Measurements from ENCODE around the gene ABL2.
A peak's percentile ranks its signal among the peaks of the same experiment; 100 is the strongest.
"Not testable (repeated sequence)": the region's sequence is repeated elsewhere in the genome, so short reads cannot be mapped to it uniquely, and the experiment has no call there.

ABL2 gene

GRCh38 chr1:179144626-179145025 lies 84.9 kb downstream of the ABL2 start:
- peaks cover 0 to 5% (median 0%) of the 10 kb centered on the region in 5 donors for H3K36me3 ChIP-seq (ENCODE audit: control insufficient read depth in 5 of 5, insufficient read depth in 5 of 5, low read length in 5 of 5)
- no peak overlapping the region for H3K4me3 ChIP-seq (ENCODE audit: low read depth in 1 of 5, low read length in 5 of 5)
- no peak overlapping the region for H3K27ac ChIP-seq (ENCODE audit: low read depth, low read length)
- H3K9ac ChIP-seq (ENCODE audit: low read length in 5 of 5), result no peak overlapping the region
- H3K27me3 ChIP-seq (ENCODE audit: control insufficient read depth in 5 of 5, insufficient read depth in 4 of 5, low read length in 5 of 5), result no peaks in the 10 kb centered on the region
- H3K4me1 ChIP-seq (ENCODE audit: control insufficient read depth in 5 of 5, insufficient read depth in 5 of 5, low read length in 5 of 5), result peaks cover 0 to 16% (median 4%) of the 10 kb centered on the region in 5 donors
- H3K9me3 ChIP-seq (ENCODE audit: control insufficient read depth in 5 of 5, low read length in 5 of 5), result no peaks in the 10 kb centered on the region

- Histone ChIP-seq H3K27me3 (ENCODE audit: control insufficient read depth in 5 of 5, insufficient read depth in 4 of 5, low read length in 5 of 5) (no peaks in the 10 kb centered on the region), H3K9me3 (ENCODE audit: control insufficient read depth in 5 of 5, low read length in 5 of 5) (no peaks in the 10 kb centered on the region), H3K36me3 (ENCODE audit: control insufficient read depth in 5 of 5, insufficient read depth in 5 of 5, low read length in 5 of 5) (peaks cover 0 to 5% (median 0%) of the 10 kb centered on the region in 5 donors), H3K4me3 (ENCODE audit: low read depth in 1 of 5, low read length in 5 of 5) (no peak overlapping the region), H3K4me1 (ENCODE audit: control insufficient read depth in 5 of 5, insufficient read depth in 5 of 5, low read length in 5 of 5) (peaks cover 0 to 16% (median 4%) of the 10 kb centered on the region in 5 donors), H3K27ac (ENCODE audit: low read depth, low read length) (no peak overlapping the region), H3K9ac (ENCODE audit: low read length in 5 of 5) (peak overlapping the region in 1 of 5 donors; percentile 15)
Measured at GRCh38 chr1:179143322-179143721, 86.2 kb downstream of the ABL2 start.

- Histone ChIP-seq H3K4me3 (ENCODE audit: low read depth in 1 of 5, low read length in 5 of 5) (peak overlapping the region; percentile 55 to 74 (median 62)), H3K36me3 (ENCODE audit: control insufficient read depth in 5 of 5, insufficient read depth in 5 of 5, low read length in 5 of 5) (peaks cover 0 to 5% (median 0%) of the 10 kb centered on the region in 5 donors), H3K27me3 (ENCODE audit: control insufficient read depth in 5 of 5, insufficient read depth in 4 of 5, low read length in 5 of 5) (no peaks in the 10 kb centered on the region), H3K9me3 (ENCODE audit: control insufficient read depth in 5 of 5, low read length in 5 of 5) (no peaks in the 10 kb centered on the region), H3K9ac (ENCODE audit: low read length in 5 of 5) (peak overlapping the region; percentile 18 to 85 (median 74)), H3K27ac (ENCODE audit: low read depth, low read length) (peak overlapping the region; percentile 93), H3K4me1 (ENCODE audit: control insufficient read depth in 5 of 5, insufficient read depth in 5 of 5, low read length in 5 of 5) (peaks cover 0 to 16% (median 5%) of the 10 kb centered on the region in 5 donors)
Measured at GRCh38 chr1:179142889-179143299, 86.6 kb downstream of the ABL2 start.

- H3K36me3 ChIP-seq (ENCODE audit: control insufficient read depth in 5 of 5, insufficient read depth in 5 of 5, low read length in 5 of 5), result no peaks in the 10 kb centered on the region
- H3K4me3 ChIP-seq (ENCODE audit: low read depth in 1 of 5, low read length in 5 of 5), result peak overlapping the region; percentile 10 to 74 (median 62)
- no peaks in the 10 kb centered on the region for H3K27me3 ChIP-seq (ENCODE audit: control insufficient read depth in 5 of 5, insufficient read depth in 4 of 5, low read length in 5 of 5)
- peak overlapping the region in 3 of 5 donors; percentile 58 to 77 (median 74) for H3K9ac ChIP-seq (ENCODE audit: low read length in 5 of 5)
- H3K27ac ChIP-seq (ENCODE audit: low read depth, low read length), result peak overlapping the region; percentile 93
- H3K9me3 ChIP-seq (ENCODE audit: control insufficient read depth in 5 of 5, low read length in 5 of 5), result no peaks in the 10 kb centered on the region
- peaks cover 0 to 16% (median 9%) of the 10 kb centered on the region in 5 donors for H3K4me1 ChIP-seq (ENCODE audit: control insufficient read depth in 5 of 5, insufficient read depth in 5 of 5, low read length in 5 of 5)
Measured at GRCh38 chr1:179141592-179142251, 87.8 kb downstream of the ABL2 start.

GRCh38 chr1:179138755-179139154 lies 90.7 kb downstream of the ABL2 start:
- H3K4me3 ChIP-seq (ENCODE audit: low read depth in 1 of 5, low read length in 5 of 5); H3K9me3 ChIP-seq (ENCODE audit: control insufficient read depth in 5 of 5, low read length in 5 of 5); H3K9ac ChIP-seq (ENCODE audit: low read length in 5 of 5); H3K36me3 ChIP-seq (ENCODE audit: control insufficient read depth in 5 of 5, insufficient read depth in 5 of 5, low read length in 5 of 5); H3K27me3 ChIP-seq (ENCODE audit: control insufficient read depth in 5 of 5, insufficient read depth in 4 of 5, low read length in 5 of 5); H3K27ac ChIP-seq (ENCODE audit: low read depth, low read length): not testable (repeated sequence)
- peaks cover 0 to 16% (median 9%) of the 10 kb centered on the region in 5 donors for H3K4me1 ChIP-seq (ENCODE audit: control insufficient read depth in 5 of 5, insufficient read depth in 5 of 5, low read length in 5 of 5)

- Histone ChIP-seq H3K4me3 (ENCODE audit: low read depth in 1 of 5, low read length in 5 of 5) (no peak overlapping the region), H3K4me1 (ENCODE audit: control insufficient read depth in 5 of 5, insufficient read depth in 5 of 5, low read length in 5 of 5) (peaks cover 0 to 14% (median 6%) of the 10 kb centered on the region in 5 donors), H3K27me3 (ENCODE audit: control insufficient read depth in 5 of 5, insufficient read depth in 4 of 5, low read length in 5 of 5) (no peaks in the 10 kb centered on the region), H3K9ac (ENCODE audit: low read length in 5 of 5) (no peak overlapping the region), H3K27ac (ENCODE audit: low read depth, low read length) (no peak overlapping the region), H3K36me3 (ENCODE audit: control insufficient read depth in 5 of 5, insufficient read depth in 5 of 5, low read length in 5 of 5) (no peaks in the 10 kb centered on the region), H3K9me3 (ENCODE audit: control insufficient read depth in 5 of 5, low read length in 5 of 5) (no peaks in the 10 kb centered on the region)
Measured at GRCh38 chr1:179137617-179138255, 91.7 kb downstream of the ABL2 start.

- H3K4me1 ChIP-seq (ENCODE audit: control insufficient read depth in 5 of 5, insufficient read depth in 5 of 5, low read length in 5 of 5); H3K4me3 ChIP-seq (ENCODE audit: low read depth in 1 of 5, low read length in 5 of 5); H3K9me3 ChIP-seq (ENCODE audit: control insufficient read depth in 5 of 5, low read length in 5 of 5); H3K9ac ChIP-seq (ENCODE audit: low read length in 5 of 5); H3K27ac ChIP-seq (ENCODE audit: low read depth, low read length); H3K27me3 ChIP-seq (ENCODE audit: control insufficient read depth in 5 of 5, insufficient read depth in 4 of 5, low read length in 5 of 5); H3K36me3 ChIP-seq (ENCODE audit: control insufficient read depth in 5 of 5, insufficient read depth in 5 of 5, low read length in 5 of 5): not testable (repeated sequence)
Measured at GRCh38 chr1:179135707-179136106, 93.8 kb downstream of the ABL2 start.

- H3K9me3 ChIP-seq (ENCODE audit: control insufficient read depth in 5 of 5, low read length in 5 of 5); H3K4me3 ChIP-seq (ENCODE audit: low read depth in 1 of 5, low read length in 5 of 5); H3K9ac ChIP-seq (ENCODE audit: low read length in 5 of 5); H3K36me3 ChIP-seq (ENCODE audit: control insufficient read depth in 5 of 5, insufficient read depth in 5 of 5, low read length in 5 of 5); H3K27ac ChIP-seq (ENCODE audit: low read depth, low read length); H3K27me3 ChIP-seq (ENCODE audit: control insufficient read depth in 5 of 5, insufficient read depth in 4 of 5, low read length in 5 of 5); H3K4me1 ChIP-seq (ENCODE audit: control insufficient read depth in 5 of 5, insufficient read depth in 5 of 5, low read length in 5 of 5): not testable (repeated sequence)
Measured at GRCh38 chr1:179135168-179135567, 94.3 kb downstream of the ABL2 start.

- H3K4me3 ChIP-seq (ENCODE audit: low read depth in 1 of 5, low read length in 5 of 5), result peak overlapping the region; percentile 47 to 69 (median 56)
- H3K4me1 ChIP-seq (ENCODE audit: control insufficient read depth in 5 of 5, insufficient read depth in 5 of 5, low read length in 5 of 5), result peaks cover 2 to 18% (median 11%) of the 10 kb centered on the region in 5 donors
- peak overlapping the region in 1 of 5 donors; percentile 12 for H3K9ac ChIP-seq (ENCODE audit: low read length in 5 of 5)
- no peaks in the 10 kb centered on the region for H3K27me3 ChIP-seq (ENCODE audit: control insufficient read depth in 5 of 5, insufficient read depth in 4 of 5, low read length in 5 of 5)
- H3K36me3 ChIP-seq (ENCODE audit: control insufficient read depth in 5 of 5, insufficient read depth in 5 of 5, low read length in 5 of 5), result peaks cover 0 to 14% (median 7%) of the 10 kb centered on the region in 5 donors
- H3K27ac ChIP-seq (ENCODE audit: low read depth, low read length), result peak overlapping the region; percentile 31
- no peaks in the 10 kb centered on the region for H3K9me3 ChIP-seq (ENCODE audit: control insufficient read depth in 5 of 5, low read length in 5 of 5)
Measured at GRCh38 chr1:179129702-179130473, 99.6 kb downstream of the ABL2 start.

- Histone ChIP-seq H3K4me1 (ENCODE audit: control insufficient read depth in 5 of 5, insufficient read depth in 5 of 5, low read length in 5 of 5) (peaks cover 2 to 18% (median 11%) of the 10 kb centered on the region in 5 donors), H3K27me3 (ENCODE audit: control insufficient read depth in 5 of 5, insufficient read depth in 4 of 5, low read length in 5 of 5) (no peaks in the 10 kb centered on the region), H3K4me3 (ENCODE audit: low read depth in 1 of 5, low read length in 5 of 5) (no peak overlapping the region), H3K27ac (ENCODE audit: low read depth, low read length) (no peak overlapping the region), H3K9me3 (ENCODE audit: control insufficient read depth in 5 of 5, low read length in 5 of 5) (no peaks in the 10 kb centered on the region), H3K9ac (ENCODE audit: low read length in 5 of 5) (no peak overlapping the region), H3K36me3 (ENCODE audit: control insufficient read depth in 5 of 5, insufficient read depth in 5 of 5, low read length in 5 of 5) (peaks cover 0 to 15% (median 7%) of the 10 kb centered on the region in 5 donors)
Measured at GRCh38 chr1:179128520-179128919, 101.0 kb downstream of the ABL2 start.

All from subcutaneous abdominal adipose tissue (tissue), 5 donors.